Mucosa of descending colon (tissue), 3 donors: ENCODE data around the gene CARD11. TPM values are rescaled to one million over a fixed set of nuclear protein-coding genes. Genes with fewer than 3 reads are reported as not detected.

Experiments used
- ATAC-seq: fragments of 200-7000 bp; cut with Tn5 transposase; one replicate; pipeline ENCODE4 v1.9.1; 2020; ENCODE audit warnings: mild to moderate bottlenecking, moderate library complexity
- DNase-seq, 3 donors: peaks; one replicate each; pipeline ENCODE4 v3.0.0-alpha.2; 2020
- H3K36me3 ChIP-seq: fragments of 200-600 bp; one replicate; pipeline ENCODE4 v1.8.0; 2021; ENCODE audit warnings: low read depth, mild to moderate bottlenecking
- H3K4me1 ChIP-seq: fragments of 200-600 bp; one replicate; pipeline ENCODE4 v1.8.0; 2021; ENCODE audit warnings: low read depth, mild to moderate bottlenecking
- H3K4me3 ChIP-seq: fragments of 200-600 bp; one replicate; pipeline ENCODE4 v1.8.0; 2021; ENCODE audit warnings: mild to moderate bottlenecking
- H3K9me3 ChIP-seq: fragments of 200-600 bp; one replicate; pipeline ENCODE4 v1.8.0; 2021; ENCODE audit warnings: mild to moderate bottlenecking
- CTCF ChIP-seq: fragments of 200-600 bp; IDR thresholded peaks from one replicate; pipeline ENCODE4 v1.8.0; 2022; ENCODE audit warnings: antibody characterized with exemption, mild to moderate bottlenecking
- intact Hi-C, 2 donors: fragments of 100-400 bp; cut with DNase I in 1 of 2; cut with micrococcal nuclease in 1 of 2; formaldehyde crosslinking; loops; one replicate each; pipeline versions ENCODE4 v1.11.0 to v1.11.1; 2022; cut with DNase I, micrococcal nuclease
- total RNA-seq, 3 donors: library from RNA; stranded (reverse); fragmentation: NEBNext Ultra II Directional in 2 of 3; extraction: Animal tissue kit (Norgen Biotek cat#: 25700) in 2 of 3; gene quantifications; one replicate each; pipeline versions ENCODE4 v1.2.1 to v1.2.4, GENCODE V29; 2021 to 2023
- donor health status: DM: no; HTN: no; CAD: no; lungs with moderate emphysema.
- donor health status: DM: no; HTN: no; CAD: no.
- donor health status: DM: no; HTN: yes; CAD: no.

Gene CARD11
- total RNA-seq, 3 donors from 2014 or later, result 1.6 to 3.2 (median 3.2) TPM

GRCh38 chr7:2952316-2952715 is 91.4 kb downstream of the CARD11 start:
- Histone ChIP-seq H3K9me3 (no peaks in the 10 kb centered on the region), H3K4me3 (no peak overlapping the region), H3K4me1 (peaks cover 3% of the 10 kb centered on the region), H3K36me3 (no peaks in the 10 kb centered on the region)
- ATAC-seq (no peak), DNase-seq (no peak)
- TF ChIP-seq CTCF, result no peak
- intact Hi-C loops, result no loop called here

- intact Hi-C loops, result no loop called here
- H3K4me3 ChIP-seq, result no peak overlapping the region
- ATAC-seq, result no peak
- no peaks in the 10 kb centered on the region for H3K9me3 ChIP-seq
- no peak for DNase-seq
- TF ChIP-seq CTCF, result no peak
- H3K4me1 ChIP-seq, result peaks cover 3% of the 10 kb centered on the region
- no peaks in the 10 kb centered on the region for H3K36me3 ChIP-seq
These were observed 93.1 kb downstream of the CARD11 start for GRCh38 chr7:2950578-2950977.

GRCh38 chr7:2948749-2949148 is 94.9 kb downstream of the CARD11 start:
- no peaks in the 10 kb centered on the region for H3K36me3 ChIP-seq

GRCh38 chr7:2947058-2947780 is 96.4 kb downstream of the CARD11 start:
- DNase-seq (no peak), ATAC-seq (no peak)
- Histone ChIP-seq H3K4me3 (no peak overlapping the region), H3K36me3 (no peaks in the 10 kb centered on the region), H3K4me1 (no peaks in the 10 kb centered on the region), H3K9me3 (no peaks in the 10 kb centered on the region)
- no peak for TF ChIP-seq CTCF
- intact Hi-C loops, result no loop called here

More at GRCh38 chr7:2948749-2949148, 94.9 kb downstream of the CARD11 start:
- Histone ChIP-seq H3K4me3 (no peak overlapping the region), H3K9me3 (no peaks in the 10 kb centered on the region), H3K4me1 (peaks cover 3% of the 10 kb centered on the region)
- intact Hi-C loops, result no loop called here
- ATAC-seq (no peak), DNase-seq (no peak)
- no peak for TF ChIP-seq CTCF

GRCh38 chr7:2945171-2945570 is 98.5 kb downstream of the CARD11 start:
- DNase-seq, result no peak
- Histone ChIP-seq H3K4me3 (no peak overlapping the region), H3K4me1 (no peaks in the 10 kb centered on the region), H3K9me3 (no peaks in the 10 kb centered on the region), H3K36me3 (no peaks in the 10 kb centered on the region)
- no peak for ATAC-seq
- no peak for TF ChIP-seq CTCF
- intact Hi-C loops, result no loop called here

GRCh38 chr7:2944739-2945138 is 98.9 kb downstream of the CARD11 start:
- intact Hi-C loops, result no loop called here
- H3K9me3 ChIP-seq, result no peaks in the 10 kb centered on the region
- no peak for DNase-seq
- H3K4me1 ChIP-seq, result no peaks in the 10 kb centered on the region
- no peak overlapping the region for H3K4me3 ChIP-seq
- no peak for ATAC-seq
- no peaks in the 10 kb centered on the region for H3K36me3 ChIP-seq
- TF ChIP-seq CTCF, result no peak
